Measurements from ENCODE around the gene KDM7A.

KDM7A gene

DNA sequence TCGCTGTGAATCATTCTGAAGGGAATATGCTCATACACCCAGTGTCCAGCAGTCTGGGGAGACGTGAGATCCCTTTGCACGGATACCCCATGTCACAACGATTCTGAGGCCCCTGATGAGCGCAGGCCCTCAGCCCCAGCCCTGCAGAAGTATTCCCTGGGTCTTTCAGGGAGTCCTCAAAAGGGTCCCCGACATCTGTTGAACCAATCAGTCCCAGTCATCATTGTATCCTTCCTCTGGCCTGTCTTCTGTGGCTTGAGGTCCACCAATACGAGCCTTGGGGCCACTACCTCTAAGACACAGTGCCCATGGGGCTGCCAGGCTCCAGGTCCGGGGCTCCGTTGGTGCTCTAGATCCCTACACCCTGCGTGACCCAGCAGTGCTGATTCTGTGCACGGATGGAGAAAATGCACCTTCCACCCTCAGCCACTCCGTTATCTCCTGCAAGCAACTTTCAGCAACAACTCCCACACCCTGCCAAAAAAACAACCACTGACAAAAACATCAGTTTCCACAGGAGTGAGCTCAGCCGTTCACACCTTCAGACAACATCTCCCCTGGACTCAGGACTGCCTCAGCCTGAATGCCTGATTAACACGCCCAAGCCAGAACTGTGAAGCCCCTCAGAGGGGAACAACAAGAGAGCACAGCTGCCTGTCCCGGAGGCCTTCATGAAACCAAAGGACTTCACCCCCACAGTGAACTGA, 46.9 kb upstream of the KDM7A start:
- Histone ChIP-seq H3K9me3 (ENCODE audit: control insufficient read depth, insufficient read depth, low read depth, low read length) (no peaks in the 10 kb centered on the region), H3K36me3 (ENCODE audit: control insufficient read depth in 2 of 2, insufficient read depth in 1 of 2, low read length in 2 of 2) (no peaks in the 10 kb centered on the region), H3K27ac (ENCODE audit: extremely low read depth, low read depth, low read length) (no peak overlapping the region), H3K4me3 (ENCODE audit: low read depth, low read length) (no peak overlapping the region), H3K4me1 (ENCODE audit: control insufficient read depth, insufficient read depth, low read length) (no peaks in the 10 kb centered on the region)
- CTCF ChIA-PET: no interaction called here
- TF ChIP-seq ZNF202 (tag by site-specific recombination; IDR thresholded peaks at IDR 0.05; ENCODE audit: borderline replicate concordance) (no peak), HOXC10 (CRISPR knock-in tag; IDR thresholded peaks at IDR 0.05) (no peak), SCRT2 (tag by site-specific recombination; IDR thresholded peaks at IDR 0.05) (no peak), ZNF394 (tag by site-specific recombination; IDR thresholded peaks at IDR 0.05; ENCODE audit: borderline replicate concordance) (no peak), ZBTB8A (tag by site-specific recombination; IDR thresholded peaks at IDR 0.05) (no peak), ZNF19 (tag by site-specific recombination; IDR thresholded peaks at IDR 0.05; ENCODE audit: low read depth) (no peak)
- TF ChIP-seq, protein P1, sequence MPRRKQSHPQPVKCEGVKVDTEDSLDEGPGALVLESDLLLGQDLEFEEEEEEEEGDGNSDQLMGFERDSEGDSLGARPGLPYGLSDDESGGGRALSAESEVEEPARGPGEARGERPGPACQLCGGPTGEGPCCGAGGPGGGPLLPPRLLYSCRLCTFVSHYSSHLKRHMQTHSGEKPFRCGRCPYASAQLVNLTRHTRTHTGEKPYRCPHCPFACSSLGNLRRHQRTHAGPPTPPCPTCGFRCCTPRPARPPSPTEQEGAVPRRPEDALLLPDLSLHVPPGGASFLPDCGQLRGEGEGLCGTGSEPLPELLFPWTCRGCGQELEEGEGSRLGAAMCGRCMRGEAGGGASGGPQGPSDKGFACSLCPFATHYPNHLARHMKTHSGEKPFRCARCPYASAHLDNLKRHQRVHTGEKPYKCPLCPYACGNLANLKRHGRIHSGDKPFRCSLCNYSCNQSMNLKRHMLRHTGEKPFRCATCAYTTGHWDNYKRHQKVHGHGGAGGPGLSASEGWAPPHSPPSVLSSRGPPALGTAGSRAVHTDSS (tag by site-specific recombination; IDR thresholded peaks at IDR 0.05): no peak
- TF ChIP-seq, protein P2, sequence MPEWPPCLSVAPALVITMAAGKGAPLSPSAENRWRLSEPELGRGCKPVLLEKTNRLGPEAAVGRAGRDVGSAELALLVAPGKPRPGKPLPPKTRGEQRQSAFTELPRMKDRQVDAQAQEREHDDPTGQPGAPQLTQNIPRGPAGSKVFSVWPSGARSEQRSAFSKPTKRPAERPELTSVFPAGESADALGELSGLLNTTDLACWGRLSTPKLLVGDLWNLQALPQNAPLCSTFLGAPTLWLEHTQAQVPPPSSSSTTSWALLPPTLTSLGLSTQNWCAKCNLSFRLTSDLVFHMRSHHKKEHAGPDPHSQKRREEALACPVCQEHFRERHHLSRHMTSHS (tag by site-specific recombination; IDR thresholded peaks at IDR 0.05): no peak
- POLR2A ChIA-PET: no interaction called here

DNA sequence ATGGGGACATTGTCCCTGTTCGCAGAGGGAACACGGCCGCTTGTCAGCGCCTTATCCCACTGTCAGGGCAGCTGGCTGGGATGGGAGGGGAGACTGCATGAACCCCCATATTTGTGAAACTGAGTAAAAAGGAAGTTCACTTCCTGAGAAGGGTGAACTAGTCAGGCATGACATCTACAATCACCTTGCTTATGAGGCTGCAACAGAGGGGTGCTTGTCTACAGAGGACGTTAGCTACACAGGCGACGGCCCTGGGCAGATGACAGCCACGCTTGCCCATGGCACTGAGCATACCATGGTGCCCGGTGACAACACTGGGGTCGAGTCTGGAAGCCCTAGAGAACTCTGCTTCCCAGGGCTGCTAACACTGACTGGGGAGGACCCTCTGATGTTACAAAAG, 46.0 kb upstream of the KDM7A start:
- H3K4me3 ChIP-seq (ENCODE audit: low read depth, low read length): no peak overlapping the region
- ChIA-PET POLR2A (no interaction called here), CTCF (no interaction called here)

DNA sequence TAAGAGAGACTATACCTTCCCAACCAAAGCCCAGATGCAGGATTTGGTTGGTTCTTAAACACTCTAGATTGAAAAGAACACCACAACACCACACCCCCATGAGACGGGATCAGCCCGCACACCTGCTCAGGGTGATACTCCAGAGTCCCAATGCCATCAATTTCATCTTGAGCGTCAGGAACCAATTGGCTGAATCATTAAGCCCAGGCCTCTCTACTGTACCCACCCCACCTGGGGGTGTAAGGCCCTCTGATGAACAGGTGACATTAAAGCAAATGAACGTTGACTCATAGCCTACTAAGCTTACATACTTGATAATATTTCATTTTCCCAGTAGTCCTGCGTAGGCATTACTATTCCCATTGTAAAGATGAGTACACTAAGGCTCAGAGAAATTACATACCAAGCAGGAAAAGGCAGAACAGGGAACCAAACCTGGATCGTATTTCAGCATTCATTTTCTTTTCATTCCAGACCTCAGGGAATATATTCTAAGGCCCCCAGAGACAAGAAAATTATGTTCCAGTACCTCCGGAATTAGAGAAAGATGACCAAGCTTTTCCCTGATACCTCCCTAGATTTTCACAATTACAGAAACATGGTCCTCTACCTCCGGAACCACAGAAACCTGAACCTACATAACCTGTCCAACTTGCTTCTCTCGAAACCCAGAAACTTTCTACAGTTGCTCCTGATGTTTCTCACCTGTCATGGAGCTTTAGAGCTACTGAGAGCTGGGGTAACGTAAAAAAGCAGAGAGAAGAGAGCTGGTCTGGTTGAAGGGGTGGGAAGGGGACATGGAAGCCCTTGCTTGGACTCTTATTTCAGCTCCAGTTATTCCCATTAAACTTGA, 43.1 kb upstream of the KDM7A start:
- Histone ChIP-seq H3K27ac (ENCODE audit: extremely low read depth, low read depth, low read length) (no peak overlapping the region), H3K4me1 (ENCODE audit: control insufficient read depth, insufficient read depth, low read length) (no peaks in the 10 kb centered on the region), H3K9me3 (ENCODE audit: control insufficient read depth, insufficient read depth, low read depth, low read length) (no peaks in the 10 kb centered on the region), H3K4me3 (ENCODE audit: low read depth, low read length) (no peak overlapping the region), H3K36me3 (ENCODE audit: control insufficient read depth in 2 of 2, insufficient read depth in 1 of 2, low read length in 2 of 2) (no peaks in the 10 kb centered on the region)
- ChIA-PET CTCF (no interaction called here), POLR2A (no interaction called here)
- TF ChIP-seq, protein P3, sequence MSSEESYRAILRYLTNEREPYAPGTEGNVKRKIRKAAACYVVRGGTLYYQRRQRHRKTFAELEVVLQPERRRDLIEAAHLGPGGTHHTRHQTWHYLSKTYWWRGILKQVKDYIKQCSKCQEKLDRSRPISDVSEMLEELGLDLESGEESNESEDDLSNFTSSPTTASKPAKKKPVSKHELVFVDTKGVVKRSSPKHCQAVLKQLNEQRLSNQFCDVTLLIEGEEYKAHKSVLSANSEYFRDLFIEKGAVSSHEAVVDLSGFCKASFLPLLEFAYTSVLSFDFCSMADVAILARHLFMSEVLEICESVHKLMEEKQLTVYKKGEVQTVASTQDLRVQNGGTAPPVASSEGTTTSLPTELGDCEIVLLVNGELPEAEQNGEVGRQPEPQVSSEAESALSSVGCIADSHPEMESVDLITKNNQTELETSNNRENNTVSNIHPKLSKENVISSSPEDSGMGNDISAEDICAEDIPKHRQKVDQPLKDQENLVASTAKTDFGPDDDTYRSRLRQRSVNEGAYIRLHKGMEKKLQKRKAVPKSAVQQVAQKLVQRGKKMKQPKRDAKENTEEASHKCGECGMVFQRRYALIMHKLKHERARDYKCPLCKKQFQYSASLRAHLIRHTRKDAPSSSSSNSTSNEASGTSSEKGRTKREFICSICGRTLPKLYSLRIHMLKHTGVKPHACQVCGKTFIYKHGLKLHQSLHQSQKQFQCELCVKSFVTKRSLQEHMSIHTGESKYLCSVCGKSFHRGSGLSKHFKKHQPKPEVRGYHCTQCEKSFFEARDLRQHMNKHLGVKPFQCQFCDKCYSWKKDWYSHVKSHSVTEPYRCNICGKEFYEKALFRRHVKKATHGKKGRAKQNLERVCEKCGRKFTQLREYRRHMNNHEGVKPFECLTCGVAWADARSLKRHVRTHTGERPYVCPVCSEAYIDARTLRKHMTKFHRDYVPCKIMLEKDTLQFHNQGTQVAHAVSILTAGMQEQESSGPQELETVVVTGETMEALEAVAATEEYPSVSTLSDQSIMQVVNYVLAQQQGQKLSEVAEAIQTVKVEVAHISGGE (tag by site-specific recombination; conservative IDR thresholded peaks at IDR 0.05; ENCODE audit: low read depth): no peak
- TF ChIP-seq, protein P4, sequence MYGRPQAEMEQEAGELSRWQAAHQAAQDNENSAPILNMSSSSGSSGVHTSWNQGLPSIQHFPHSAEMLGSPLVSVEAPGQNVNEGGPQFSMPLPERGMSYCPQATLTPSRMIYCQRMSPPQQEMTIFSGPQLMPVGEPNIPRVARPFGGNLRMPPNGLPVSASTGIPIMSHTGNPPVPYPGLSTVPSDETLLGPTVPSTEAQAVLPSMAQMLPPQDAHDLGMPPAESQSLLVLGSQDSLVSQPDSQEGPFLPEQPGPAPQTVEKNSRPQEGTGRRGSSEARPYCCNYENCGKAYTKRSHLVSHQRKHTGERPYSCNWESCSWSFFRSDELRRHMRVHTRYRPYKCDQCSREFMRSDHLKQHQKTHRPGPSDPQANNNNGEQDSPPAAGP (tag by site-specific recombination; IDR thresholded peaks at IDR 0.05): no peak
- TF ChIP-seq ZNF837 (tag by site-specific recombination; IDR thresholded peaks at IDR 0.05): no peak
- TF ChIP-seq IKZF3 (tag by site-specific recombination; IDR thresholded peaks at IDR 0.05): no peak
- no peak for TF ChIP-seq ZNF175 (tag by site-specific recombination; IDR thresholded peaks at IDR 0.05)

More for the DNA sequence above, 46.0 kb upstream of the KDM7A start:
- Histone ChIP-seq H3K9me3 (ENCODE audit: control insufficient read depth, insufficient read depth, low read depth, low read length) (no peaks in the 10 kb centered on the region), H3K36me3 (ENCODE audit: control insufficient read depth in 2 of 2, insufficient read depth in 1 of 2, low read length in 2 of 2) (no peaks in the 10 kb centered on the region), H3K4me1 (ENCODE audit: control insufficient read depth, insufficient read depth, low read length) (no peaks in the 10 kb centered on the region), H3K27ac (ENCODE audit: extremely low read depth, low read depth, low read length) (no peak overlapping the region)
- TF ChIP-seq ZNF133 (tag by site-specific recombination; IDR thresholded peaks at IDR 0.05) (no peak), ZFP37 (tag by site-specific recombination; IDR thresholded peaks at IDR 0.05) (no peak)
- TF ChIP-seq, protein P5, sequence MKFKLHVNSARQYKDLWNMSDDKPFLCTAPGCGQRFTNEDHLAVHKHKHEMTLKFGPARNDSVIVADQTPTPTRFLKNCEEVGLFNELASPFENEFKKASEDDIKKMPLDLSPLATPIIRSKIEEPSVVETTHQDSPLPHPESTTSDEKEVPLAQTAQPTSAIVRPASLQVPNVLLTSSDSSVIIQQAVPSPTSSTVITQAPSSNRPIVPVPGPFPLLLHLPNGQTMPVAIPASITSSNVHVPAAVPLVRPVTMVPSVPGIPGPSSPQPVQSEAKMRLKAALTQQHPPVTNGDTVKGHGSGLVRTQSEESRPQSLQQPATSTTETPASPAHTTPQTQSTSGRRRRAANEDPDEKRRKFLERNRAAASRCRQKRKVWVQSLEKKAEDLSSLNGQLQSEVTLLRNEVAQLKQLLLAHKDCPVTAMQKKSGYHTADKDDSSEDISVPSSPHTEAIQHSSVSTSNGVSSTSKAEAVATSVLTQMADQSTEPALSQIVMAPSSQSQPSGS (tag by site-specific recombination; IDR thresholded peaks at IDR 0.05; ENCODE audit: low read depth): no peak

Data from HEK293 (cell line).